ENCODE data around the gene AFDN.

DNA sequence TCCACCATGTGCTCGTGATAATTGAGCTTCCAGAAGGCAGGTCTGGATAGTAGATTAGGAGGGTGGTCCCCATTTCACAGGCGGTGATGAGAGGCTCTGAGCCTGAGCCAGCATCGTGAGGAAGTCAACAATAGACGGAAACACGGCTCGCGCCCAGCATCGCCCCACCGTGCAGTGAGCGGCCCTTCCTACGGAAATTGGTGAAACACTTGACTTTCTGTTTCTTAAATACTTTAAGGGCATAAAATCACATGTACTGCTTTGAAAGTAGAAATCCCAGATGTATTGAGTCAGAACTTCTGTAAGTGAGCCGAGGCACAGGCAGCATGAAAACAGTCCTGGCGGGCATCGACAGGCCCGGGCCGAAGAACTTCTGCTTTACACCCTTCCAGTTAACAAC, 166.5 kb downstream of the AFDN start:
- no peak for TF ChIP-seq POLR2A (IDR thresholded peaks at IDR 0.05)
- TF ChIP-seq, protein P1, sequence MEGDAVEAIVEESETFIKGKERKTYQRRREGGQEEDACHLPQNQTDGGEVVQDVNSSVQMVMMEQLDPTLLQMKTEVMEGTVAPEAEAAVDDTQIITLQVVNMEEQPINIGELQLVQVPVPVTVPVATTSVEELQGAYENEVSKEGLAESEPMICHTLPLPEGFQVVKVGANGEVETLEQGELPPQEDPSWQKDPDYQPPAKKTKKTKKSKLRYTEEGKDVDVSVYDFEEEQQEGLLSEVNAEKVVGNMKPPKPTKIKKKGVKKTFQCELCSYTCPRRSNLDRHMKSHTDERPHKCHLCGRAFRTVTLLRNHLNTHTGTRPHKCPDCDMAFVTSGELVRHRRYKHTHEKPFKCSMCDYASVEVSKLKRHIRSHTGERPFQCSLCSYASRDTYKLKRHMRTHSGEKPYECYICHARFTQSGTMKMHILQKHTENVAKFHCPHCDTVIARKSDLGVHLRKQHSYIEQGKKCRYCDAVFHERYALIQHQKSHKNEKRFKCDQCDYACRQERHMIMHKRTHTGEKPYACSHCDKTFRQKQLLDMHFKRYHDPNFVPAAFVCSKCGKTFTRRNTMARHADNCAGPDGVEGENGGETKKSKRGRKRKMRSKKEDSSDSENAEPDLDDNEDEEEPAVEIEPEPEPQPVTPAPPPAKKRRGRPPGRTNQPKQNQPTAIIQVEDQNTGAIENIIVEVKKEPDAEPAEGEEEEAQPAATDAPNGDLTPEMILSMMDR (IDR thresholded peaks at IDR 0.05), result no peak
- TF ChIP-seq EP300 (IDR thresholded peaks at IDR 0.05), result no peak
